HEK293 (cell line): Measurements from ENCODE around the gene PFN4.

Source experiments
- CTCF ChIA-PET: fragments of 350-600 bp; formaldehyde crosslinking; extraction: SDS; loops from one replicate; lab custom pipeline; 2021; ENCODE audit warnings: antibody characterized with exemption; lab: Yijun Ruan, JAX
- POLR2A ChIA-PET: fragments of 300-600 bp; formaldehyde crosslinking; extraction: SDS; loops from one replicate; lab custom pipeline; 2020; ENCODE audit warnings: antibody characterized with exemption, inconsistent platforms; lab: Yijun Ruan, JAX
- H3K27ac ChIP-seq: fragments of 200-500 bp; sonication (Bioruptor generic); 2 replicates; pipeline ENCODE4 v1.5.1; 2014; ENCODE audit warnings: low read depth, low read length, control low read depth, inconsistent platforms; ENCODE audit errors: extremely low read depth
- H3K36me3 ChIP-seq, 2 experiments: fragments of 200-500 bp in 1 of 2; sonication (Bioruptor generic) in 1 of 2; 1 replicate in 1 of 2; 2 replicates in 1 of 2; pipeline ENCODE4 v1.5.1; 2014 to 2017; ENCODE audit warnings: inconsistent platforms in 2 of 2, low read length in 2 of 2; ENCODE audit not compliant: control insufficient read depth in 2 of 2, insufficient read depth in 1 of 2
- H3K4me1 ChIP-seq: fragments of 200-500 bp; sonication (Bioruptor generic); 2 replicates; pipeline ENCODE4 v1.5.1; 2014; ENCODE audit warnings: mild to moderate bottlenecking, low read length, inconsistent platforms; ENCODE audit not compliant: control insufficient read depth, insufficient read depth
- H3K4me3 ChIP-seq: 2 replicates; pipeline ENCODE4 v1.5.1; 2011; ENCODE audit warnings: low read depth, mild to moderate bottlenecking, control low read depth, low read length, moderate library complexity
- H3K9me3 ChIP-seq: fragments of 200-500 bp; sonication (Bioruptor generic); 2 replicates; pipeline ENCODE4 v1.5.1; 2014; ENCODE audit warnings: low read depth, low read length, inconsistent platforms; ENCODE audit not compliant: control insufficient read depth, insufficient read depth
- BCL6B ChIP-seq: fragments of 450-650 bp; formaldehyde crosslinking; IDR thresholded peaks from 2 replicates; pipeline ENCODE4 v1.5.1; 2017; ENCODE audit warnings: missing biosample characterization, missing genetic modification characterization
- GLIS1 ChIP-seq: fragments of 450-650 bp; formaldehyde crosslinking; IDR thresholded peaks from 2 replicates; pipeline ENCODE4 v1.5.1; 2016; ENCODE audit warnings: missing biosample characterization, missing genetic modification characterization
- HOXD13 ChIP-seq: sonication (generic); formaldehyde crosslinking; IDR thresholded peaks from 2 replicates; pipeline ENCODE4 v1.8.0; 2022; ENCODE audit warnings: missing genetic modification reagents, borderline replicate concordance
- KLF1 ChIP-seq: fragments of 450-650 bp; formaldehyde crosslinking; IDR thresholded peaks from 2 replicates; pipeline ENCODE4 v1.5.1; 2016; ENCODE audit warnings: missing biosample characterization, missing genetic modification characterization
- MEIS1 ChIP-seq: sonication (generic); formaldehyde crosslinking; IDR thresholded peaks from 2 replicates; pipeline ENCODE4 v1.8.1; 2022; ENCODE audit warnings: missing genetic modification reagents, mild to moderate bottlenecking, borderline replicate concordance
- PRDM4 ChIP-seq: fragments of 450-650 bp; formaldehyde crosslinking; IDR thresholded peaks from 2 replicates; pipeline ENCODE4 v1.5.1; 2017; ENCODE audit warnings: missing biosample characterization, missing genetic modification characterization
- SCRT1 ChIP-seq: fragments of 450-650 bp; formaldehyde crosslinking; IDR thresholded peaks from 2 replicates; pipeline ENCODE4 v1.5.1; 2016; ENCODE audit warnings: missing biosample characterization, missing genetic modification characterization, borderline replicate concordance
- SETDB1 ChIP-seq: IDR thresholded peaks from one replicate; pipeline ENCODE4 v1.6.1; 2017; ENCODE audit warnings: mild to moderate bottlenecking, low read length, moderate library complexity, mixed read lengths; ENCODE audit not compliant: insufficient read length
- ZBTB17 ChIP-seq: fragments of 450-650 bp; formaldehyde crosslinking; IDR thresholded peaks from 2 replicates; pipeline ENCODE4 v1.5.1; 2016; ENCODE audit warnings: missing biosample characterization, missing genetic modification characterization
- ZFP37 ChIP-seq: fragments of 450-650 bp; formaldehyde crosslinking; IDR thresholded peaks from 2 replicates; pipeline ENCODE4 v1.5.1; 2016; ENCODE audit warnings: missing biosample characterization, missing genetic modification characterization
- ZFP41 ChIP-seq: fragments of 450-650 bp; formaldehyde crosslinking; IDR thresholded peaks from 2 replicates; pipeline ENCODE4 v1.5.1; 2016; ENCODE audit warnings: missing biosample characterization, missing genetic modification characterization, borderline replicate concordance
- ZNF140 ChIP-seq: fragments of 450-650 bp; formaldehyde crosslinking; IDR thresholded peaks from 2 replicates; pipeline ENCODE4 v1.5.1; 2016; ENCODE audit warnings: missing biosample characterization, missing genetic modification characterization
- ZNF146 ChIP-seq: fragments of 450-650 bp; formaldehyde crosslinking; IDR thresholded peaks from 2 replicates; pipeline ENCODE4 v1.5.1; 2016; ENCODE audit warnings: missing biosample characterization, missing genetic modification characterization
- ZNF169 ChIP-seq: fragments of 450-650 bp; formaldehyde crosslinking; IDR thresholded peaks from 2 replicates; pipeline ENCODE4 v1.5.1; 2016; ENCODE audit warnings: missing biosample characterization, missing genetic modification characterization
- ZNF211 ChIP-seq: fragments of 450-650 bp; formaldehyde crosslinking; IDR thresholded peaks from 2 replicates; pipeline ENCODE4 v1.5.1; 2016; ENCODE audit warnings: low read depth, missing biosample characterization, missing genetic modification characterization
- ZNF214 ChIP-seq: fragments of 450-650 bp; formaldehyde crosslinking; IDR thresholded peaks from 2 replicates; pipeline ENCODE4 v1.5.1; 2017; ENCODE audit warnings: missing biosample characterization, mild to moderate bottlenecking, missing genetic modification characterization, borderline replicate concordance
- ZNF239 ChIP-seq: fragments of 450-650 bp; formaldehyde crosslinking; IDR thresholded peaks from 2 replicates; pipeline ENCODE4 v1.5.1; 2016; ENCODE audit warnings: missing biosample characterization, missing genetic modification characterization
- ZNF26 ChIP-seq: fragments of 450-650 bp; formaldehyde crosslinking; IDR thresholded peaks from 2 replicates; pipeline ENCODE4 v1.5.1; 2016; ENCODE audit warnings: missing biosample characterization, missing genetic modification characterization
- ZNF350 ChIP-seq: fragments of 450-650 bp; formaldehyde crosslinking; IDR thresholded peaks from 2 replicates; pipeline ENCODE4 v1.5.0; 2017; ENCODE audit warnings: missing biosample characterization, mild to moderate bottlenecking, missing genetic modification characterization
- ZNF426 ChIP-seq: fragments of 450-650 bp; formaldehyde crosslinking; IDR thresholded peaks from 2 replicates; pipeline ENCODE4 v1.5.1; 2017; ENCODE audit warnings: missing biosample characterization, missing genetic modification characterization, mild to moderate bottlenecking, inconsistent platforms, moderate library complexity
- ZNF510 ChIP-seq: fragments of 450-650 bp; formaldehyde crosslinking; IDR thresholded peaks from 2 replicates; pipeline ENCODE4 v1.5.1; 2018; ENCODE audit warnings: mild to moderate bottlenecking, missing genetic modification characterization, missing biosample characterization; ENCODE audit not compliant: insufficient replicate concordance
- ZNF624 ChIP-seq: fragments of 450-650 bp; formaldehyde crosslinking; IDR thresholded peaks from 2 replicates; pipeline ENCODE4 v1.5.1; 2017; ENCODE audit warnings: missing biosample characterization, missing genetic modification characterization
- ZNF629 ChIP-seq: fragments of 450-650 bp; formaldehyde crosslinking; IDR thresholded peaks from 2 replicates; pipeline ENCODE4 v1.5.1; 2017; ENCODE audit warnings: missing biosample characterization, missing genetic modification characterization
- ZNF639 ChIP-seq: fragments of 450-650 bp; formaldehyde crosslinking; IDR thresholded peaks from 2 replicates; pipeline ENCODE4 v1.5.1; 2016; ENCODE audit warnings: missing biosample characterization, missing genetic modification characterization
- ZNF701 ChIP-seq: fragments of 450-650 bp; formaldehyde crosslinking; IDR thresholded peaks from 2 replicates; pipeline ENCODE4 v1.5.1; 2016; ENCODE audit warnings: missing biosample characterization, missing genetic modification characterization
- ZNF792 ChIP-seq: fragments of 450-650 bp; formaldehyde crosslinking; IDR thresholded peaks from 2 replicates; pipeline ENCODE4 v1.5.1; 2016; ENCODE audit warnings: missing biosample characterization, missing genetic modification characterization
- ZNF843 ChIP-seq: fragments of 450-650 bp; formaldehyde crosslinking; IDR thresholded peaks from 2 replicates; pipeline ENCODE4 v1.5.1; 2016; ENCODE audit warnings: missing biosample characterization, missing genetic modification characterization
- ZSCAN30 ChIP-seq: fragments of 450-650 bp; IDR thresholded peaks from 2 replicates; pipeline ENCODE4 v1.5.1; 2018; ENCODE audit warnings: missing biosample characterization, mild to moderate bottlenecking, missing genetic modification characterization, moderate library complexity

The PFN4 gene

GRCh38 chr2:24075259-24075658 is 47.9 kb downstream of the PFN4 start:
- H3K36me3 ChIP-seq, result peaks cover 17 to 48% of the 10 kb centered on the region in 2 experiments
- no peaks in the 10 kb centered on the region for H3K9me3 ChIP-seq
- H3K27ac ChIP-seq, result peak overlapping the region; percentile 88
- TF ChIP-seq ZNF214 (tag by site-specific recombination), result no peak
- TF ChIP-seq ZSCAN30 (tag by site-specific recombination), result no peak
- TF ChIP-seq ZNF843, result no peak
- no peak for TF ChIP-seq MEIS1
- no peak for TF ChIP-seq GLIS1 (tag by site-specific recombination)
- no peak for TF ChIP-seq ZNF146 (tag by site-specific recombination)
- no peak for TF ChIP-seq ZNF26 (tag by site-specific recombination)
- no peak for TF ChIP-seq ZNF426 (tag by site-specific recombination)
- TF ChIP-seq ZNF239, result no peak
- no peak for TF ChIP-seq SCRT1 (tag by site-specific recombination)
- no peak for TF ChIP-seq KLF1 (tag by site-specific recombination)
- no peak for TF ChIP-seq ZBTB17 (tag by site-specific recombination)
- TF ChIP-seq HOXD13 (CRISPR knock-in tag), result no peak
- no peak for TF ChIP-seq ZNF629 (tag by site-specific recombination)
- no peak for TF ChIP-seq ZNF350 (tag by site-specific recombination)
- no peak for TF ChIP-seq ZNF510
- TF ChIP-seq, all 188 proteins: peak for 0
- peak overlapping the region; percentile 95 for H3K4me3 ChIP-seq
- POLR2A ChIA-PET, result no interaction called here
- CTCF ChIA-PET, result no interaction called here
- H3K4me1 ChIP-seq, result peaks cover 7% of the 10 kb centered on the region; the same call in 1 of the 2 replicates

- H3K27ac ChIP-seq, result no peak overlapping the region
- H3K9me3 ChIP-seq, result no peaks in the 10 kb centered on the region
- H3K36me3 ChIP-seq, result peaks cover 18 to 50% of the 10 kb centered on the region in 2 experiments
- TF ChIP-seq ZFP37 (tag by site-specific recombination), result no peak
- CTCF ChIA-PET, result interaction anchor here (1.1 kb wide), 1 partner anchor 146 kb away, joined by 3 read pairs; no protein-coding TSS in a partner anchor
- POLR2A ChIA-PET, result no interaction called here
- H3K4me1 ChIP-seq, result peaks cover 7% of the 10 kb centered on the region; the same call in 1 of the 2 replicates
- H3K4me3 ChIP-seq, result no peak overlapping the region
These were observed 49.3 kb downstream of the PFN4 start for GRCh38 chr2:24073816-24074215.

- ChIA-PET POLR2A (interaction anchor here (0.7 kb wide), 1 partner anchor 19 kb away, joined by 3 read pairs; no protein-coding TSS in a partner anchor), CTCF (no interaction called here)
- H3K27ac ChIP-seq, result no peak overlapping the region
- H3K9me3 ChIP-seq, result no peaks in the 10 kb centered on the region
- H3K4me1 ChIP-seq, result peaks cover 4% of the 10 kb centered on the region; the same call in 1 of the 2 replicates
- peaks cover 27 to 62% of the 10 kb centered on the region in 2 experiments for H3K36me3 ChIP-seq
- no peak overlapping the region for H3K4me3 ChIP-seq
- TF ChIP-seq SETDB1 (no peak), ZNF701 (tag by site-specific recombination) (no peak), ZNF639 (tag by site-specific recombination) (no peak), ZNF140 (tag by site-specific recombination) (no peak), PRDM4 (no peak), ZNF211 (no peak), ZNF624 (tag by site-specific recombination) (no peak), ZNF350 (tag by site-specific recombination) (no peak), ZFP41 (no peak), ZNF169 (tag by site-specific recombination) (no peak), ZNF792 (tag by site-specific recombination) (no peak), BCL6B (tag by site-specific recombination) (no peak)
These were observed 50.9 kb downstream of the PFN4 start for GRCh38 chr2:24072259-24072658.
